GM12865 (cell line): ENCODE data around the gene OCRL.

ENCODE experiments used
- DNase-seq: peaks from one replicate; pipeline ENCODE4 v3.0.0; 2010; ENCODE audit warnings: low read depth
- H3K4me3 ChIP-seq: 2 replicates; pipeline ENCODE4 v1.5.1; 2011; ENCODE audit warnings: mild to moderate bottlenecking, low read depth, low read length, control low read depth
- CTCF ChIP-seq: IDR thresholded peaks from 2 replicates; pipeline ENCODE4 v1.5.1; 2011; ENCODE audit warnings: low read length, control low read depth, low read depth, inconsistent platforms; ENCODE audit not compliant: insufficient read depth; ENCODE audit errors: missing control alignments

OCRL gene

GRCh38 chrX:129497146-129497843 lies 42.8 kb upstream of the OCRL start:
- H3K4me3 ChIP-seq: no peak overlapping the region
- no peak for TF ChIP-seq CTCF
- no peak for DNase-seq

GRCh38 chrX:129510331-129510730 lies 29.7 kb upstream of the OCRL start:
- no peak overlapping the region for H3K4me3 ChIP-seq
- TF ChIP-seq CTCF: no peak
- DNase-seq: no peak

DNA sequence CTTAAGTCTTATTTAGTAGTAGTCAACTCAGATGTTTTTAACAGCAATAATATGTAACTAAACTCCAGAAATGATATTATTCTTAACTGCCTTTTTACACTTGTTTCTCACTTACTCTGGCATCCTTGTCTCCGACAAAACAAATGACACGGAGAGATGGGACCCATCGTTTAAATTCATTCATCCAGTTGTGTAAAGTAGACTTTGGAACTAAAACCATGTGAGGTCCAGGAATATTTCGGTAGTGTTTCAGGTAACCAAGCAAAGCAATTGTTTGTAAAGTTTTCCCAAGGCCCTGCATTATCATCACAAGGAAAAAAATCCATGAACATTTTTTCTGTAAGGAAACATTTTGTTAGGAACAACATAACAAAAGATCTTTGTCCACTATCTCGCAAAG lies 28.4 kb upstream of the OCRL start:
- no peak overlapping the region for H3K4me3 ChIP-seq
- no peak for DNase-seq
- TF ChIP-seq CTCF: no peak

- no peak overlapping the region for H3K4me3 ChIP-seq
- DNase-seq: no peak
- TF ChIP-seq CTCF: no peak
Observed at GRCh38 chrX:129512409-129512808, 27.6 kb upstream of the OCRL start.

- no peak for TF ChIP-seq CTCF
- no peak overlapping the region for H3K4me3 ChIP-seq
- no peak for DNase-seq
Observed at GRCh38 chrX:129516402-129516801, 23.7 kb upstream of the OCRL start.

- DNase-seq: no peak
- TF ChIP-seq CTCF: no peak
- H3K4me3 ChIP-seq: no peak overlapping the region
Observed at GRCh38 chrX:129520151-129520550, 19.9 kb upstream of the OCRL start.
